Testis (tissue), 2 donors: ENCODE measurements around the gene CDH13.

Experiments used
- CTCF ChIP-seq, 3 experiments: fragments of 450-650 bp in 2 of 3; fragments of 200-600 bp in 1 of 3; sonication (generic) in 1 of 3; IDR thresholded peaks; one replicate each; pipeline ENCODE4 v1.5.1; 2016 to 2019; ENCODE audit warnings: antibody characterized with exemption in 3 of 3, mild to moderate bottlenecking in 2 of 3, moderate library complexity in 1 of 3
- POLR2A ChIP-seq: fragments of 450-650 bp; IDR thresholded peaks from one replicate; pipeline ENCODE4 v1.6.1; 2017; ENCODE audit warnings: antibody characterized with exemption, mild to moderate bottlenecking, moderate library complexity

GRCh38 chr16:82991966-82992675, 365.4 kb downstream of the CDH13 start:
- TF ChIP-seq CTCF (IDR thresholded peaks at IDR 0.05) (no peak), POLR2A (no peak)
